GM18873 (cell line): Measurements from ENCODE around the gene PPP3CA.

Experiments
- ATAC-seq: cut with Tn5 transposase; IDR thresholded peaks from one replicate; pipeline ENCODE4 v1.9.1; 2021; ENCODE audit warnings: mild to moderate bottlenecking, moderate library complexity, moderate number of reproducible peaks; ENCODE audit not compliant: unreplicated experiment, low FRiP score

The PPP3CA gene

GRCh38 chr4:101332424-101332823 is 14.9 kb downstream of the PPP3CA start:
- no peak for ATAC-seq

GRCh38 chr4:101331017-101331416 is 16.3 kb downstream of the PPP3CA start:
- ATAC-seq = no peak

GRCh38 chr4:101329592-101329991 is 17.7 kb downstream of the PPP3CA start:
- ATAC-seq = no peak

- peak; percentile 83 for ATAC-seq
These were observed 19.2 kb downstream of the PPP3CA start for GRCh38 chr4:101328063-101328602.

- no peak for ATAC-seq
These were observed 20.8 kb downstream of the PPP3CA start for GRCh38 chr4:101326576-101326975.

GRCh38 chr4:101322743-101323142 is 24.6 kb downstream of the PPP3CA start:
- ATAC-seq = no peak

GRCh38 chr4:101321481-101322042 is 25.8 kb downstream of the PPP3CA start:
- no peak for ATAC-seq

GRCh38 chr4:101315786-101316185 is 31.5 kb downstream of the PPP3CA start:
- ATAC-seq = no peak

GRCh38 chr4:101315041-101315440 is 32.3 kb downstream of the PPP3CA start:
- ATAC-seq = no peak

- ATAC-seq = no peak
These were observed 37.4 kb downstream of the PPP3CA start for GRCh38 chr4:101309925-101310324.

GRCh38 chr4:101307899-101308298 is 39.4 kb downstream of the PPP3CA start:
- ATAC-seq = no peak

- peak; percentile 17 for ATAC-seq
These were observed 40.3 kb downstream of the PPP3CA start for GRCh38 chr4:101306764-101307615.

GRCh38 chr4:101306225-101306624 is 41.1 kb downstream of the PPP3CA start:
- peak; percentile 56 for ATAC-seq

- ATAC-seq = no peak
These were observed 42.4 kb downstream of the PPP3CA start for GRCh38 chr4:101304916-101305315.

GRCh38 chr4:101299899-101300540 is 47.3 kb downstream of the PPP3CA start:
- no peak for ATAC-seq

- ATAC-seq = no peak
These were observed 48.3 kb downstream of the PPP3CA start for GRCh38 chr4:101299021-101299420.

GRCh38 chr4:101295691-101296090 is 51.6 kb downstream of the PPP3CA start:
- no peak for ATAC-seq

GRCh38 chr4:101294597-101294996 is 52.7 kb downstream of the PPP3CA start:
- ATAC-seq = no peak

GRCh38 chr4:101292901-101293300 is 54.4 kb downstream of the PPP3CA start:
- ATAC-seq = no peak

GRCh38 chr4:101292214-101292613 is 55.1 kb downstream of the PPP3CA start:
- ATAC-seq = no peak

- no peak for ATAC-seq
These were observed 56.1 kb downstream of the PPP3CA start for GRCh38 chr4:101291198-101291597.
